A549 (cell line): ENCODE measurements around the gene C4orf50. TPM values are rescaled to one million over a fixed set of nuclear protein-coding genes. Genes with fewer than 3 reads are reported as not detected.

Experiments
- ATAC-seq, 2 experiments: fragments of 200-7000 bp in 1 of 2; fragments of >200 bp in 1 of 2; cut with Nextera tagmentation in 1 of 2; cut with Tn5 transposase in 1 of 2; 3 replicates each; pipeline versions ENCODE4 v1.8.0 to v1.9.1; 2018 to 2020; ENCODE audit warnings: mild to moderate bottlenecking in 1 of 2, moderate library complexity in 1 of 2
- CTCF ChIA-PET: fragments of 300-600 bp; sonication (Branson Sonifier 250); formaldehyde crosslinking; extraction: SDS; loops from one replicate; lab custom pipeline; 2021; ENCODE audit warnings: antibody characterized with exemption, inconsistent platforms; lab: Yijun Ruan, JAX
- POLR2A ChIA-PET: fragments of 350-600 bp; formaldehyde crosslinking; extraction: SDS; loops from one replicate; lab custom pipeline; 2021; ENCODE audit warnings: antibody characterized with exemption, inconsistent platforms; lab: Yijun Ruan, JAX
- DNase-seq, 2 experiments: peaks; one replicate each; pipeline versions ENCODE4 v3.0.0 to v3.0.0-alpha.2; 2011 to 2016; ENCODE audit warnings: low read depth in 1 of 2, low spot score in 1 of 2
- FAIRE-seq: peaks from 2 replicates; lab custom pipeline; 2011; peaks lifted over from hg19 to GRCh38; lab: Jason Lieb, UNC
- H3K27ac ChIP-seq, 2 experiments: fragments of >200 bp; sonication (Bioruptor Twin); formaldehyde crosslinking; 3 replicates each; pipeline ENCODE4 v1.5.1; 2016 to 2017
- H3K4me1 ChIP-seq: fragments of >200 bp; sonication (Bioruptor Twin); formaldehyde crosslinking; 3 replicates; pipeline ENCODE4 v1.6.1; 2016
- H3K4me2 ChIP-seq: fragments of >200 bp; sonication (Bioruptor Twin); formaldehyde crosslinking; 3 replicates; pipeline ENCODE4 v1.6.1; 2016
- H3K4me3 ChIP-seq: fragments of >200 bp; sonication (Bioruptor Twin); formaldehyde crosslinking; 3 replicates; pipeline ENCODE4 v1.5.1; 2016
- H3K9me3 ChIP-seq: fragments of >200 bp; sonication (Bioruptor Twin); formaldehyde crosslinking; 3 replicates; pipeline ENCODE4 v1.6.1; 2016
- BHLHE40 ChIP-seq: IDR thresholded peaks from 2 replicates; pipeline ENCODE4 v1.6.1; 2012; ENCODE audit warnings: low read depth, low read length, inconsistent platforms
- CBX2 ChIP-seq: fragments of 200-600 bp; sonication (generic); IDR thresholded peaks from 2 replicates; pipeline ENCODE4 v1.6.1; 2016; ENCODE audit warnings: low read depth, mild to moderate bottlenecking, borderline replicate concordance
- CBX8 ChIP-seq: fragments of 200-600 bp; sonication (generic); IDR thresholded peaks from 2 replicates; pipeline ENCODE4 v1.6.1; 2016
- FOXS1 ChIP-seq: fragments of 250-450 bp; sonication (Bioruptor Pico); IDR thresholded peaks from 2 replicates; pipeline ENCODE4 v1.5.0; 2020; ENCODE audit warnings: mild to moderate bottlenecking, moderate library complexity
- HDAC2 ChIP-seq: fragments of 200-600 bp; sonication (generic); IDR thresholded peaks from 2 replicates; pipeline ENCODE4 v1.6.1; 2016
- HOXA7 ChIP-seq: fragments of 250-450 bp; sonication (Bioruptor Pico); IDR thresholded peaks from 2 replicates; pipeline ENCODE4 v1.5.0; 2020; ENCODE audit warnings: mild to moderate bottlenecking, moderate library complexity
- KDM5A ChIP-seq: fragments of 200-600 bp; sonication (generic); IDR thresholded peaks from 2 replicates; pipeline ENCODE4 v1.6.1; 2016; ENCODE audit warnings: antibody characterized with exemption, mild to moderate bottlenecking
- MAFK ChIP-seq: fragments of 450-650 bp; IDR thresholded peaks from 2 replicates; pipeline ENCODE4 v1.6.1; 2014; ENCODE audit not compliant: partially characterized antibody
- MAZ ChIP-seq: fragments of 150-350 bp; IDR thresholded peaks from 2 replicates; pipeline ENCODE4 v1.6.1; 2014; ENCODE audit warnings: antibody characterized with exemption, low read depth, low read length, borderline replicate concordance
- NFE2L2 ChIP-seq: fragments of 150-350 bp; conservative IDR thresholded peaks from 2 replicates; pipeline ENCODE4 v1.6.1; 2014; ENCODE audit warnings: low read length
- NPAS2 ChIP-seq: fragments of 250-450 bp; sonication (Bioruptor Pico); IDR thresholded peaks from 2 replicates; pipeline ENCODE4 v1.8.0; 2022; ENCODE audit warnings: mild to moderate bottlenecking, moderate library complexity, borderline replicate concordance
- PHF8 ChIP-seq: fragments of 200-600 bp; sonication (generic); IDR thresholded peaks from 2 replicates; pipeline ENCODE4 v1.6.1; 2016; ENCODE audit warnings: low read depth, mild to moderate bottlenecking, antibody characterized with exemption, moderate library complexity, borderline replicate concordance
- ZFP36 ChIP-seq: fragments of 450-650 bp; IDR thresholded peaks from 2 replicates; pipeline ENCODE4 v1.6.1; 2014; ENCODE audit warnings: borderline replicate concordance; ENCODE audit not compliant: partially characterized antibody
- WGBS: methylation state at CpG from one replicate; pipeline ENCODE4 v1.1.6; 2017; ENCODE audit errors: missing lambda C conversion rate; 5-methylcytosine and 5-hydroxymethylcytosine counted together
- polyA plus RNA-seq, 4 experiments: library from polyadenylated mRNA; depleted of rRNA in 3 of 4; stranded (reverse); fragments of >200 nt; fragmentation: RNase III in 1 of 4; extraction: RNeasy Plus Mini Kit Qiagen cat#74134 plus additional on column Dnase treatment in 1 of 4; gene quantifications; 2 replicates in 3 of 4; 3 replicates in 1 of 4; pipeline ENCODE4 v1.2.3, GENCODE V29; 2011 to 2017
- TF ChIP-seq, protein P1 (sequence below): IDR thresholded peaks from 2 replicates; pipeline ENCODE4 v1.6.1; 2012
- TF ChIP-seq, protein P2 (sequence below): fragments of >200 bp; sonication (Bioruptor Twin); formaldehyde crosslinking; IDR thresholded peaks from 3 replicates; pipeline ENCODE4 v1.6.1; 2016
- TF ChIP-seq, protein P3 (sequence below): fragments of 200-600 bp; sonication (generic); IDR thresholded peaks from 2 replicates; pipeline ENCODE4 v1.6.1; 2016; ENCODE audit warnings: antibody characterized with exemption, mild to moderate bottlenecking, moderate library complexity
- TF ChIP-seq, protein P4 (sequence below): fragments of >200 bp; sonication (Bioruptor Twin); formaldehyde crosslinking; IDR thresholded peaks from 3 replicates; pipeline ENCODE4 v1.5.1; 2016
- TF ChIP-seq, protein P5 (sequence below): IDR thresholded peaks from 2 replicates; pipeline ENCODE4 v1.6.1; 2012

C4orf50 gene
- polyA plus RNA-seq, 2 of the 4 experiments (the other 2 are of a cell fraction), result not detected

DNA sequence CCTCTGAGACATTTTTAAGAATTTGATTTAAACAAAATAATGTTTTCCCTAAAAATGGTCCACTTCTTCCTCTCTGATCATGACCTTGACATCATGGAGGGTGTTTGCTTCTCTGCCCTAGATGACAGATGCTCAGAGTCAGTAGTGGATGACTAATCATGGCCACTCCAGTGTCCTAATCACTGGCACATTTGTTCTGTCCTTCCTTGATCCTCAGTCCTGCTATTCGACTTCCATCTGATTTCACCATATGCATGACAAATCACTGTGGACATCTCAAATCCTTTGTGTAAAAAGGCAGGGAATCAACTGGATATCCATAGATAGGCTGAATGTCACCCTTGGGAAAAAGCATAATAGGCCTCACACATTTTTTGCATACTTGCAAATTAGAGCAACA, 134.3 kb downstream of the C4orf50 start:
- no peak for FAIRE-seq
- DNase-seq, result no peak
- Histone ChIP-seq H3K4me1 (peaks cover 6% of the 10 kb centered on the region; the same call in 2 of the 3 replicates), H3K9me3 (no peaks in the 10 kb centered on the region), H3K4me2 (no peak overlapping the region), H3K27ac (no peak overlapping the region), H3K4me3 (no peak overlapping the region)
- TF ChIP-seq FOXS1 (CRISPR knock-in tag) (no peak), NPAS2 (CRISPR knock-in tag) (no peak), MAFK (peak; percentile 27), BHLHE40 (no peak)
- TF ChIP-seq, protein P1, sequence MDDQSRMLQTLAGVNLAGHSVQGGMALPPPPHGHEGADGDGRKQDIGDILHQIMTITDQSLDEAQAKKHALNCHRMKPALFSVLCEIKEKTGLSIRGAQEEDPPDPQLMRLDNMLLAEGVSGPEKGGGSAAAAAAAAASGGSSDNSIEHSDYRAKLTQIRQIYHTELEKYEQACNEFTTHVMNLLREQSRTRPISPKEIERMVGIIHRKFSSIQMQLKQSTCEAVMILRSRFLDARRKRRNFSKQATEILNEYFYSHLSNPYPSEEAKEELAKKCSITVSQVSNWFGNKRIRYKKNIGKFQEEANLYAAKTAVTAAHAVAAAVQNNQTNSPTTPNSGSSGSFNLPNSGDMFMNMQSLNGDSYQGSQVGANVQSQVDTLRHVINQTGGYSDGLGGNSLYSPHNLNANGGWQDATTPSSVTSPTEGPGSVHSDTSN, result no peak
- CTCF ChIA-PET, result no interaction called here
- 13% methylated on average over 1 of the region's 1 CpG for whole genome bisulfite sequencing
- no peak for ATAC-seq
- POLR2A ChIA-PET, result interaction anchor here (0.6 kb wide), 1 partner anchor 1126 kb away, joined by 3 read pairs; no protein-coding TSS in a partner anchor

DNA sequence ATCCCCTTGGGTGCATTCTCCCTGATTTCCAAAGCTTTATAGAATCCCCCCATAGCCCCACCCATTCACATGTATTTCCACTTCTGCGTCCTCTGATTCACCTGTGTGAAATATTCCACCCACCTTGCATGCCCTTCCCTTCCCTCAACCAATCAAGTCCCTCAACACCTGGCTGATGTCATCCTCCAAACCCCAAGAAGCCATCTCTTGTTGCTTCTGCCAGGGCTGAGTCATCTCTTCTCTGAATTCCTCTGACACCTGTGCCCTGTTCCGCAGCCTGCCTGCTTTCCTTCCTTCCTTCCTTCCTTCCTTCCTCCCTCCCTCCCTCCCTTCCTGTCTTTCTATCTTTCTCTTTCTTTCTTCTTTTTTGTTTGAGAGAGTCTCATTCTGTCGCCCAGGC, 135.3 kb downstream of the C4orf50 start:
- 1% methylated on average over 3 of the region's 3 CpGs for WGBS
- ATAC-seq (no peak), DNase-seq (no peak)
- Histone ChIP-seq H3K4me2 (no peak overlapping the region), H3K9me3 (no peaks in the 10 kb centered on the region), H3K27ac (no peak overlapping the region)
- CTCF ChIA-PET, result no interaction called here
- TF ChIP-seq MAZ (no peak), CBX8 (no peak)
- TF ChIP-seq, protein P1, result no peak
- TF ChIP-seq, protein P2, sequence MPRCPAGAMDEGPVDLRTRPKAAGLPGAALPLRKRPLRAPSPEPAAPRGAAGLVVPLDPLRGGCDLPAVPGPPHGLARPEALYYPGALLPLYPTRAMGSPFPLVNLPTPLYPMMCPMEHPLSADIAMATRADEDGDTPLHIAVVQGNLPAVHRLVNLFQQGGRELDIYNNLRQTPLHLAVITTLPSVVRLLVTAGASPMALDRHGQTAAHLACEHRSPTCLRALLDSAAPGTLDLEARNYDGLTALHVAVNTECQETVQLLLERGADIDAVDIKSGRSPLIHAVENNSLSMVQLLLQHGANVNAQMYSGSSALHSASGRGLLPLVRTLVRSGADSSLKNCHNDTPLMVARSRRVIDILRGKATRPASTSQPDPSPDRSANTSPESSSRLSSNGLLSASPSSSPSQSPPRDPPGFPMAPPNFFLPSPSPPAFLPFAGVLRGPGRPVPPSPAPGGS, result no peak
- TF ChIP-seq, all 56 proteins: peak for 0
- POLR2A ChIA-PET, result no interaction called here
- H3K4me3 ChIP-seq, result no peak overlapping the region
- peaks cover 5% of the 10 kb centered on the region; the same call in 2 of the 3 replicates for H3K4me1 ChIP-seq
- FAIRE-seq, result no peak

DNA sequence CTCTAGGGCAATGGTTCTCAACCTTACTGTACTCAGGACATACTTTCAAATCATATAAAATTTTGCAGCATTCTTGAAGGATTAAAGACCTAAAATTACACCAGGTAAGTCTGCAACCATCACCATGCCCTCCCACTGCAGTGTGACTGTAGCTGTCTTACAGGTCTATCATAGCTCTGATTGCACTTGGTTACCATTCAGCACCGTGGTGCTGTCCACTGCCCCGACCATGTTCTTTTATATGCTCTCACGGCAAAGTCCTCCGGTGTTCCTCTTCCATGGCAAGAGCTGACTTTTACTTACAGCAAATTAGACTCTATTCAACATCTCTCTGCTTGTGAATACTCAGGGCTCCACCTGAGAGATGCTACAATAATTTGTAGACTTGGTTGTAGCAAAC, 136.9 kb downstream of the C4orf50 start:
- Histone ChIP-seq H3K4me2 (no peak overlapping the region), H3K9me3 (no peaks in the 10 kb centered on the region), H3K4me3 (no peak overlapping the region), H3K27ac (no peak overlapping the region), H3K4me1 (no peaks in the 10 kb centered on the region)
- POLR2A ChIA-PET, result no interaction called here
- no peak for FAIRE-seq
- no peak for ATAC-seq
- CTCF ChIA-PET, result no interaction called here
- 2% methylated on average over 4 of the region's 4 CpGs for WGBS
- no peak for DNase-seq
- TF ChIP-seq NFE2L2, result no peak
- TF ChIP-seq, protein P3, sequence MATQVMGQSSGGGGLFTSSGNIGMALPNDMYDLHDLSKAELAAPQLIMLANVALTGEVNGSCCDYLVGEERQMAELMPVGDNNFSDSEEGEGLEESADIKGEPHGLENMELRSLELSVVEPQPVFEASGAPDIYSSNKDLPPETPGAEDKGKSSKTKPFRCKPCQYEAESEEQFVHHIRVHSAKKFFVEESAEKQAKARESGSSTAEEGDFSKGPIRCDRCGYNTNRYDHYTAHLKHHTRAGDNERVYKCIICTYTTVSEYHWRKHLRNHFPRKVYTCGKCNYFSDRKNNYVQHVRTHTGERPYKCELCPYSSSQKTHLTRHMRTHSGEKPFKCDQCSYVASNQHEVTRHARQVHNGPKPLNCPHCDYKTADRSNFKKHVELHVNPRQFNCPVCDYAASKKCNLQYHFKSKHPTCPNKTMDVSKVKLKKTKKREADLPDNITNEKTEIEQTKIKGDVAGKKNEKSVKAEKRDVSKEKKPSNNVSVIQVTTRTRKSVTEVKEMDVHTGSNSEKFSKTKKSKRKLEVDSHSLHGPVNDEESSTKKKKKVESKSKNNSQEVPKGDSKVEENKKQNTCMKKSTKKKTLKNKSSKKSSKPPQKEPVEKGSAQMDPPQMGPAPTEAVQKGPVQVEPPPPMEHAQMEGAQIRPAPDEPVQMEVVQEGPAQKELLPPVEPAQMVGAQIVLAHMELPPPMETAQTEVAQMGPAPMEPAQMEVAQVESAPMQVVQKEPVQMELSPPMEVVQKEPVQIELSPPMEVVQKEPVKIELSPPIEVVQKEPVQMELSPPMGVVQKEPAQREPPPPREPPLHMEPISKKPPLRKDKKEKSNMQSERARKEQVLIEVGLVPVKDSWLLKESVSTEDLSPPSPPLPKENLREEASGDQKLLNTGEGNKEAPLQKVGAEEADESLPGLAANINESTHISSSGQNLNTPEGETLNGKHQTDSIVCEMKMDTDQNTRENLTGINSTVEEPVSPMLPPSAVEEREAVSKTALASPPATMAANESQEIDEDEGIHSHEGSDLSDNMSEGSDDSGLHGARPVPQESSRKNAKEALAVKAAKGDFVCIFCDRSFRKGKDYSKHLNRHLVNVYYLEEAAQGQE, result peak; percentile 70

DNA sequence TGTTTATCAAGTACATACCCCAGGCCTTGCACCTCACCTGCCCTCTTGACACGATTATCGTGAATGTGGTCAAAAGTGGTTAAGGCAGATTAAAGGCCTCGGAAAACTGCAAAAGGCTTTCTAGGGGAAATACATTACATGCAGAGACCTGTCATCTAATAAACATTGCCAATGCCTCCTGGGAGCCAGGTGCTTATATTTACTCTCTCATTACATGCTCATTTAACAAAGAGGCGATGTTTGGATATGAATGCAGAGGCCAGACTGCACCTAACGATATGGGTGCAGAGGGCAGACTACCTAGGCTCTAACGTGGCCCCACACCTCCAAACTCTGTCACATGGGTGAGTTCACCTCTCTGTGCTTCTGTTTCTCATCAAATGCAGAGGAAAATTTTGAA, 139.9 kb downstream of the C4orf50 start:
- DNase-seq, result no peak
- no peak for FAIRE-seq
- no peak overlapping the region for H3K4me2 ChIP-seq
- H3K9me3 ChIP-seq, result no peaks in the 10 kb centered on the region
- H3K4me1 ChIP-seq, result no peaks in the 10 kb centered on the region
- TF ChIP-seq CBX8 (no peak), HOXA7 (no peak), CBX2 (no peak), PHF8 (no peak), ZFP36 (no peak), KDM5A (no peak), MAZ (no peak), HDAC2 (no peak), FOXS1 (CRISPR knock-in tag) (no peak)
- TF ChIP-seq, protein P4, sequence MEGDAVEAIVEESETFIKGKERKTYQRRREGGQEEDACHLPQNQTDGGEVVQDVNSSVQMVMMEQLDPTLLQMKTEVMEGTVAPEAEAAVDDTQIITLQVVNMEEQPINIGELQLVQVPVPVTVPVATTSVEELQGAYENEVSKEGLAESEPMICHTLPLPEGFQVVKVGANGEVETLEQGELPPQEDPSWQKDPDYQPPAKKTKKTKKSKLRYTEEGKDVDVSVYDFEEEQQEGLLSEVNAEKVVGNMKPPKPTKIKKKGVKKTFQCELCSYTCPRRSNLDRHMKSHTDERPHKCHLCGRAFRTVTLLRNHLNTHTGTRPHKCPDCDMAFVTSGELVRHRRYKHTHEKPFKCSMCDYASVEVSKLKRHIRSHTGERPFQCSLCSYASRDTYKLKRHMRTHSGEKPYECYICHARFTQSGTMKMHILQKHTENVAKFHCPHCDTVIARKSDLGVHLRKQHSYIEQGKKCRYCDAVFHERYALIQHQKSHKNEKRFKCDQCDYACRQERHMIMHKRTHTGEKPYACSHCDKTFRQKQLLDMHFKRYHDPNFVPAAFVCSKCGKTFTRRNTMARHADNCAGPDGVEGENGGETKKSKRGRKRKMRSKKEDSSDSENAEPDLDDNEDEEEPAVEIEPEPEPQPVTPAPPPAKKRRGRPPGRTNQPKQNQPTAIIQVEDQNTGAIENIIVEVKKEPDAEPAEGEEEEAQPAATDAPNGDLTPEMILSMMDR, result no peak
- TF ChIP-seq, protein P1, result no peak
- TF ChIP-seq, protein P5, sequence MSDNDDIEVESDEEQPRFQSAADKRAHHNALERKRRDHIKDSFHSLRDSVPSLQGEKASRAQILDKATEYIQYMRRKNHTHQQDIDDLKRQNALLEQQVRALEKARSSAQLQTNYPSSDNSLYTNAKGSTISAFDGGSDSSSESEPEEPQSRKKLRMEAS, result no peak
- H3K27ac ChIP-seq, result no peak overlapping the region
- H3K4me3 ChIP-seq, result no peak overlapping the region
- WGBS, result 23% methylated on average over 6 of the region's 6 CpGs
- ChIA-PET POLR2A (no interaction called here), CTCF (no interaction called here)
- no peak for ATAC-seq
